Osteocyte (in vitro differentiated cells): ENCODE results near the gene USP15. TPM values are rescaled to one million over a fixed set of nuclear protein-coding genes. Genes with fewer than 3 reads are reported as not detected.
"Not testable (repeated sequence)": the region's sequence is repeated elsewhere in the genome, so short reads cannot be mapped to it uniquely, and the experiment has no call there.

Source experiments
- DNase-seq: peaks from one replicate; pipeline ENCODE4 v3.0.0; 2021; ENCODE audit warnings: mixed read lengths; ENCODE audit not compliant: unreplicated experiment; ENCODE audit errors: extremely low spot score
- H3K27ac Mint-ChIP-seq: one replicate; pipeline ENCODE4 v1.8.0; 2021; ENCODE audit warnings: mild to moderate bottlenecking, mixed read lengths; ENCODE audit not compliant: unreplicated experiment
- H3K27me3 Mint-ChIP-seq: one replicate; pipeline ENCODE4 v1.8.0; 2021; ENCODE audit warnings: mixed read lengths; ENCODE audit not compliant: unreplicated experiment
- H3K36me3 Mint-ChIP-seq: one replicate; pipeline ENCODE4 v1.8.0; 2021; ENCODE audit warnings: mixed read lengths; ENCODE audit not compliant: unreplicated experiment
- H3K4me1 Mint-ChIP-seq: one replicate; pipeline ENCODE4 v1.8.0; 2021; ENCODE audit warnings: mixed read lengths; ENCODE audit not compliant: unreplicated experiment
- H3K4me3 Mint-ChIP-seq: one replicate; pipeline ENCODE4 v1.8.0; 2021; ENCODE audit warnings: mild to moderate bottlenecking, moderate library complexity, mixed read lengths; ENCODE audit not compliant: unreplicated experiment
- H3K9me3 Mint-ChIP-seq: one replicate; pipeline ENCODE4 v1.8.0; 2021; ENCODE audit warnings: mixed read lengths; ENCODE audit not compliant: unreplicated experiment
- total RNA-seq: library from RNA; stranded (reverse); gene quantifications from 2 replicates; pipeline ENCODE4 v1.2.1, GENCODE V29; 2021
- TF ChIP-seq, protein P1 (sequence below): fragments of 200-600 bp; sonication (generic); IDR thresholded peaks from 2 replicates; pipeline ENCODE4 v1.5.0; 2021; ENCODE audit warnings: antibody characterized with exemption, mild to moderate bottlenecking, moderate library complexity

USP15 gene
- total RNA-seq, 1 donor from 2014 or later, result 45.0 TPM

GRCh38 chr12:62459976-62460375 is 199.8 kb downstream of the USP15 start:
- Mint-ChIP-seq H3K27ac (no peak overlapping the region), H3K36me3 (peaks cover 4% of the 10 kb centered on the region), H3K9me3 (peaks cover 16% of the 10 kb centered on the region), H3K4me3 (no peak overlapping the region), H3K27me3 (peaks cover 3% of the 10 kb centered on the region), H3K4me1 (no peaks in the 10 kb centered on the region)
- TF ChIP-seq, protein P1, sequence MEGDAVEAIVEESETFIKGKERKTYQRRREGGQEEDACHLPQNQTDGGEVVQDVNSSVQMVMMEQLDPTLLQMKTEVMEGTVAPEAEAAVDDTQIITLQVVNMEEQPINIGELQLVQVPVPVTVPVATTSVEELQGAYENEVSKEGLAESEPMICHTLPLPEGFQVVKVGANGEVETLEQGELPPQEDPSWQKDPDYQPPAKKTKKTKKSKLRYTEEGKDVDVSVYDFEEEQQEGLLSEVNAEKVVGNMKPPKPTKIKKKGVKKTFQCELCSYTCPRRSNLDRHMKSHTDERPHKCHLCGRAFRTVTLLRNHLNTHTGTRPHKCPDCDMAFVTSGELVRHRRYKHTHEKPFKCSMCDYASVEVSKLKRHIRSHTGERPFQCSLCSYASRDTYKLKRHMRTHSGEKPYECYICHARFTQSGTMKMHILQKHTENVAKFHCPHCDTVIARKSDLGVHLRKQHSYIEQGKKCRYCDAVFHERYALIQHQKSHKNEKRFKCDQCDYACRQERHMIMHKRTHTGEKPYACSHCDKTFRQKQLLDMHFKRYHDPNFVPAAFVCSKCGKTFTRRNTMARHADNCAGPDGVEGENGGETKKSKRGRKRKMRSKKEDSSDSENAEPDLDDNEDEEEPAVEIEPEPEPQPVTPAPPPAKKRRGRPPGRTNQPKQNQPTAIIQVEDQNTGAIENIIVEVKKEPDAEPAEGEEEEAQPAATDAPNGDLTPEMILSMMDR, result no peak
- DNase-seq, result no peak

GRCh38 chr12:62461171-62461837 is 201.1 kb downstream of the USP15 start:
- H3K36me3 Mint-ChIP-seq, DNase-seq, H3K4me3 Mint-ChIP-seq, H3K4me1 Mint-ChIP-seq, H3K27ac Mint-ChIP-seq, H3K27me3 Mint-ChIP-seq: not testable (repeated sequence)
- H3K9me3 Mint-ChIP-seq, result peaks cover 13% of the 10 kb centered on the region

GRCh38 chr12:62463252-62463651 is 203.0 kb downstream of the USP15 start:
- not testable (repeated sequence) for H3K36me3 Mint-ChIP-seq, H3K27ac Mint-ChIP-seq, DNase-seq, H3K4me3 Mint-ChIP-seq, H3K27me3 Mint-ChIP-seq
- Mint-ChIP-seq H3K4me1 (peaks cover 16% of the 10 kb centered on the region), H3K9me3 (peaks cover 13% of the 10 kb centered on the region)

Other genes with a start within 250 kb of the USP15 start
- gene MON2, start 206.4 kb downstream of the USP15 start, total RNA-seq, result 53.4 and 64.0 TPM in 2 replicates